Measurements from ENCODE around the gene UBE2QL1.
"Not testable (repeated sequence)": the region's sequence is repeated elsewhere in the genome, so short reads cannot be mapped to it uniquely, and the experiment has no call there.

The UBE2QL1 gene

GRCh38 chr5:6495433-6496206 lies 47.0 kb downstream of the UBE2QL1 start:
- DNase-seq (ENCODE audit: low read depth in 4 of 4, low spot score in 1 of 4): no peak

- DNase-seq (ENCODE audit: low read depth in 4 of 4, low spot score in 1 of 4): no peak
Observed at GRCh38 chr5:6496207-6496584, 47.5 kb downstream of the UBE2QL1 start.

DNA sequence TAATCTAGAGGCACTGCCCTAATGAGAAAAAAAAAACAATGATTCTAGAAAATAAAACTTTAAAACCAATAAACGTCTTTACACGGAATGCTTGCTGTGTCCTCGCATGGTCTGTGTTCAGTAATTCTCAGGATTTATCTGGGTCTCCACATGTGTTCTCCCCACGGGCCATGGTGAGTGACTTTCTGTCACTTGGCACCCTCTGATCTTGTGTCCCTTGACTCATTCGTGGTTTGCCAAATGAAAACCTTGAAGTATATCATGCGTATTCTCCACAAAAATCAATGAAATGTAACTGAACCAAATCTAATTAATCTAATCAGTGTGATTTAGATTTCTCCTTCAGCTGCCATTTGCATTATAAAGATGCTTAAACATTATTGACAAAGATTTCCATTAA lies 48.0 kb downstream of the UBE2QL1 start:
- no peak for DNase-seq (ENCODE audit: low read depth in 4 of 4, low spot score in 1 of 4)

GRCh38 chr5:6497262-6497661 lies 48.6 kb downstream of the UBE2QL1 start:
- no peak for DNase-seq (ENCODE audit: low read depth in 4 of 4, low spot score in 1 of 4)

DNA sequence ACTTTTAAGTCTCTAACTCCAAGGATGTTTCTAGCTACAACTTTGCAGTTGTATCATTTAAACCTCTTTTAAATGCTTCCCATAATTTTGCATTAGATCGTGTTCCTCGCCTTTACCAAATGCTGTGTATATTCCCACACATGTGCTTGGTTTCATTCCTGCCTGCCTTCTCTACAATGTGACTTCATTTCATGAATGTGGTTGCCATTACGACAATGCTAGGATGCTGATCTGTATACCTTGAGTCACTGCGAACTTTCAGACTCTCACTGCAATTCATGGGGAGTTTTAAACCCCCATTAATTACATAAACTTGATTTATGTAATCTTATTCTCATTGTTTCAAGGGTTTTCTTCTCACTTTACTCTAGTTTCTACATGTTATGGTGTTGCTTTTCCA lies 50.3 kb downstream of the UBE2QL1 start:
- no peak for DNase-seq (ENCODE audit: low read depth in 4 of 4, low spot score in 1 of 4)

GRCh38 chr5:6501701-6502100 lies 53.0 kb downstream of the UBE2QL1 start:
- no peak for DNase-seq (ENCODE audit: low read depth in 4 of 4, low spot score in 1 of 4)

- no peak for DNase-seq (ENCODE audit: low read depth in 4 of 4, low spot score in 1 of 4)
Observed at GRCh38 chr5:6502421-6502820, 53.8 kb downstream of the UBE2QL1 start.

- DNase-seq (ENCODE audit: low read depth in 4 of 4, low spot score in 1 of 4): no peak
Observed at GRCh38 chr5:6503342-6503741, 54.7 kb downstream of the UBE2QL1 start.

- no peak for DNase-seq (ENCODE audit: low read depth in 4 of 4, low spot score in 1 of 4)
Observed at GRCh38 chr5:6504677-6505415, 56.2 kb downstream of the UBE2QL1 start.

GRCh38 chr5:6505416-6505755 lies 56.7 kb downstream of the UBE2QL1 start:
- DNase-seq (ENCODE audit: low read depth in 4 of 4, low spot score in 1 of 4): no peak

DNA sequence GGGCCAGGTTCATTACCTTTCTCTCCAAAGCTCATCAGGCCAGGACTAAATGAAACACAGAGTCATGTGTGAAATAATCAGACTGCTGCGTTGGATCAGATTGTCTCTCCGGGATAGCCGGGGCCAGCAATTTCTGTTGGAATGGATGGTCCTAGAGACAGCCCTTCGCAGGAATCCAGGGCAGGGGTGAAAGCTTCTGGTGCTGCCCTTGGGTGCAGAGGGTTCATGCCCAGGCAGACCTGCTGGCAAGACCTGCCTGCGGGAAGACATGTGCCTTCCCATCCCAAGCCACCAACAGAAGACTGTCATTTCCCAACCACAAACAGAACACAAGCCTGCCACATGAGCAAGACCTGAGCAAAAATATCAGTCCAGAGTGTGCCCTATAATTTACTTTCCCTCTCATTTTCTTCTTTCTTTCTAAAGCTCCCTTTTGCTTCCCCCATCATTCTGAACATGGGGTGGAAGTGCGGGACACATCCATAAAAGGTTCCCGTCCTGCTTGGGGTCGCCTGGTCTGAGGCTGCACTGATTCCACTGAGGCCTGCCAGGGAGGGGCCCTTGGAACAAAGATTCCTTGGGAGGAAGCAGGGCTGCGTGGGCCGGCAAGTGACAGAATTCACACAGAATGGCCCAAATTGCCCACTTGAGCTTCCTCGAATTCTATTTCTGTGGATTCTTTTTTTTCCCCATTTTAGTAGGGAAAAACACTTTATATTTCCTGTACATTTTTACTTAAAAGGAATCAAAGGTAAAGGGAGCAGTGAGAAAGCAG lies 57.3 kb downstream of the UBE2QL1 start:
- no peak for DNase-seq (ENCODE audit: low read depth in 4 of 4, low spot score in 1 of 4)

DNA sequence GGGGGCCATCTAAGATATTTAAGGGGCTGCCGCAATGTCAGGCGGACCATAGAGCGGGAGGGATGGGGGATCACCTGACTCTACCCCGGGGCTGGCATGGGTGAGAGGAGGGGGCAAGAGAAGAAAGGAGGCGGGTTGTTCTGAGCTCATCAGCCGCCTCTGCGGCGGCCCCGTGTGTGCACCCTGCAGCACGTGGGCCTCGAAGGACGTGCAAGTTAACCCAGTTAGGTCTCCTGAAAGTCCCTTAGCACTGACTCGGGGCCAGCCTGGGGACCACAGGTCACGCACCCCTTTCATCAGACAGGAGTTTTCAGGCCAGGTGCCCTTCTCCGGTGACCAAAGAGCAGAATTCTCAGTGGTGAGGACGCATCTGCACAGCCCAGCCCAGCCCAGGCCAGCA lies 58.0 kb downstream of the UBE2QL1 start:
- no peak for DNase-seq (ENCODE audit: low read depth in 4 of 4, low spot score in 1 of 4)

DNA sequence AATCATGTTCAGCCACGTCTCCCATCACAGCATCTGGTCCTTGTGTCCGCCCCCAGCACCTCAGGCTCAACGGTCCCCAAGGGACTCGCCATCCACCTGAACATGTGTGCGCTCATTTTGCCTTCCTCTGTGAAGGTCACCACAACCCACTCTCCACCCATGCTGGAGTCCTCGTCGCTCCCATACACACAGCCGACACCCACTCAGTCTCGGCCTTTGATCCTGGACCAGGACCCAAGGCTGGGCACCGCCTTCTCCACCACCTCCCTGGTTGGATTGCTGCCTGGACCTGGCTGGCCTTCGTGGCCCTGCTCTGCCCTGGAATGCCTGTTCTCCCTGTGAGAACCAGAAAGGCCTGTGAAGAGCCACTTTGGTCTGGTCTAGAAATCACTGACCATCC lies 60.3 kb downstream of the UBE2QL1 start:
- DNase-seq (ENCODE audit: low read depth in 4 of 4, low spot score in 1 of 4): no peak

DNA sequence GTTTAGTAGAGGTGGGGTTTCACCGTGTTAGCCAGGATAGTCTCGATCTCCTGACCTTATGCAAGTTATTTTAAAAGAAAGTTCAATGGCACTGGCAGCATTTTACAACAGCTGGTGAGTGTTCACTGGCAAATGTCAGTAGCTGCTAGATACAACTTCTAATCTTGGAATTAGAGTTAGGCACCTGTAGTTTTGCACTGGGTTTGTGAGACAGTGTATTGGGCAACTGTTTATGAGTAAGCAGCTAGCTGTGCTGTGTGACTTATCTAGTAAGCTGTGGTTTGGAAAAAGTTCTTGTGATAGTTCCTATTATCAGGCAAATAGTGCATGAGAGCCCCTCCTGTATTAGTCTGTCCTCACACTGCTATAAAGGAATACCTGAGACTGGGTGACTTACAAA lies 61.5 kb downstream of the UBE2QL1 start:
- DNase-seq (ENCODE audit: low read depth in 4 of 4, low spot score in 1 of 4): no peak

DNA sequence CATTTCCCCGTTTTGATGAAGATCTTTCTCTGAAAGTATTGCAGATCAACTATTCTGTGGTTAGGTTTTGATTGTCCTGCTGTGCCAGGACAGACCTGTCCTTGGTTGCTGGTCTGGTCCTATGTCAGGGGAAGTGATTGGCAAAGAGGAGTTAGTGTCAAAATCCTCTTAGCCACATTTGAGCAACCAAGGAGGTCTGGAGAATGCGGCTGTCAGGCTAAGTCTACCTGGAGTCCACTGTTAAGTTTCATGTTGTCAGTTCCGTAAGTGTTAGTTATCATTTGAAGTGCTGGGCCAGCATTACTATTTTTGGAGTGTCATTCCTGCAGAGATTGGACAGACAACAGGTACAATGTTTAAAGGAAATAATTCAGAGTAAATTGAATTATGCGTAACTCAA lies 62.3 kb downstream of the UBE2QL1 start:
- no peak for DNase-seq (ENCODE audit: low read depth in 4 of 4, low spot score in 1 of 4)

GRCh38 chr5:6515812-6516211 lies 67.2 kb downstream of the UBE2QL1 start:
- DNase-seq (ENCODE audit: low read depth in 4 of 4, low spot score in 1 of 4): not testable (repeated sequence)

- DNase-seq (ENCODE audit: low read depth in 4 of 4, low spot score in 1 of 4): no peak
Observed at GRCh38 chr5:6516823-6517222, 68.2 kb downstream of the UBE2QL1 start.

DNA sequence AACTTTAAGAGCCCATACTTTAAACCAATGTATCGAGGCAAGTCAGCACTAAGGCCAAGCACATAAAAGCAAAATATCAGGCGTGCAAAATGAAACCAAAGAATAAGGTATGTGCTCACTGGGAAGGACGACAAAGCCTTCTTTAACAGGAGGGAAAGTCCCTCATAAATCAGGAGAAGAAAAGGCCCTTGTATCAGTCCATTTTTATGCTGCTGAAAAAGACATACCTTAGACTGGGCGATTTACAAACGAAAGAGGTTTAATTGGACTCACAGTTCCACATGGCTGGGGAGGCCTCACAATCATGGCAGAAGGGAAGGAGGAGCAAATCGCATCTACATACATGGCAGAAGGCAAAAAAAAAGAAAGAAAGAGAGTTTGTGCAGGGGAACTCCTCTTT lies 68.9 kb downstream of the UBE2QL1 start:
- DNase-seq (ENCODE audit: low read depth in 4 of 4, low spot score in 1 of 4): no peak

DNA sequence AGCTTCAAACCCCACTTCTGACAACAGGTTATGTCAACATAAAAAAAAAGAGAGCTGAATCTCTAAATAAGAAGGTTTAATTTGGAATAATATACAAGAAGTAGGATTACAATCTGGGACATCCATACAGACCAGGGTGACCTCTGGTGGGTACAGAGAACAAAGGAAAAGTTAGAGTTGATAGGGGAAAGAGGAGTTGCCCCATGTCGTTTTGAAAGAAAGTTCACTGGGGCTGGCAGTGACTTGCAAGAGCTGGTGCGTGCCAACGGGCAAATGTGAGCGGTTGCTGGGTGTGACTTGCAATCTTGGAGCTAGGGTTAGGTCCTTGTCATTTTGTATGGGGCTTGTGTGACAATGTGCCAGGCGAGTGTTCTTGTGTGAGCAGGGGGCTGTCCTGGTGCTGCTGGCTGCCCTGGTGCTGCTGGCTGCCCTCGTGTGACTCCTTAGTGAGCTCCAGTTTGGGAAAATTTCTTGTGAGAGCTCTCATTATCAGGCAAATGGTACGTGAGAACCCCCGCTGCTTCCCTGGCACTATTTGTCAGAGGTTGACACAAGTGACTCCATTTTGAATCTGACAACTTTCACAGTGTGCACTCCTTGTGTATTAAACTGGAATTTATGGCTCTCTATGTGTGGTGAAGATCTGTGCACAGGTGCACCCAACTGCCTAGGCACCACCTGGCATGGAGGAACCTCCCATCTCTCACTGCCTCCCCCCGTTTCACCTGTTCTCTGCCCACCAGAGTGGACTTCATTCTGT lies 69.8 kb downstream of the UBE2QL1 start:
- no peak for DNase-seq (ENCODE audit: low read depth in 4 of 4, low spot score in 1 of 4)

GRCh38 chr5:6520201-6520600 lies 71.5 kb downstream of the UBE2QL1 start:
- DNase-seq (ENCODE audit: low read depth in 4 of 4, low spot score in 1 of 4): no peak

DNA sequence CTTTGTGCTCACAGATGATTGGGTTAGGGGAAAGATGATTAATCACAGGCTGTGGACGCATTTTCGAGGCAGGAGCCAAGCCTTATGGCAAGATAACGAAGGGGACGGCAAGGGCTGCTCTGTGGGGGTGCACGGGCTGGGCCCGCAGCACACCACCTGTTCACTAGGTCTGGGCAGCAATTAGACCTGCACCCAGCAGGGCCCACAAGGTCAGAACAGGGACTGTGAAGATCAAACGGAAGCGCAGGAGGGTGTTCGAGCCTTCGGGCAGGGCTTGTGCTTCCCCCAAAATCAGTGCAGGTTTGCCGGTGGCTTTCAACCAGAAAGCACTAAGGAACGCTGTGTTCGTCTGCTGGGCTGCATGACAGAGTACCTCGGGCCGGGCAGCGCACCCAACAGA lies 73.7 kb downstream of the UBE2QL1 start:
- DNase-seq (ENCODE audit: low read depth in 4 of 4, low spot score in 1 of 4): no peak
